HEK293 (cell line): ENCODE data around the gene GPATCH3.

ENCODE experiments used
- CTCF ChIA-PET: fragments of 350-600 bp; formaldehyde crosslinking; extraction: SDS; loops from one replicate; lab custom pipeline; 2021; ENCODE audit warnings: antibody characterized with exemption; lab: Yijun Ruan, JAX
- POLR2A ChIA-PET: fragments of 300-600 bp; formaldehyde crosslinking; extraction: SDS; loops from one replicate; lab custom pipeline; 2020; ENCODE audit warnings: antibody characterized with exemption, inconsistent platforms; lab: Yijun Ruan, JAX
- H3K27ac ChIP-seq: fragments of 200-500 bp; sonication (Bioruptor generic); 2 replicates; pipeline ENCODE4 v1.5.1; 2014; ENCODE audit warnings: low read depth, low read length, control low read depth, inconsistent platforms; ENCODE audit errors: extremely low read depth
- H3K36me3 ChIP-seq, 2 experiments: fragments of 200-500 bp in 1 of 2; sonication (Bioruptor generic) in 1 of 2; 1 replicate in 1 of 2; 2 replicates in 1 of 2; pipeline ENCODE4 v1.5.1; 2014 to 2017; ENCODE audit warnings: inconsistent platforms in 2 of 2, low read length in 2 of 2; ENCODE audit not compliant: control insufficient read depth in 2 of 2, insufficient read depth in 1 of 2
- H3K4me1 ChIP-seq: fragments of 200-500 bp; sonication (Bioruptor generic); 2 replicates; pipeline ENCODE4 v1.5.1; 2014; ENCODE audit warnings: mild to moderate bottlenecking, low read length, inconsistent platforms; ENCODE audit not compliant: control insufficient read depth, insufficient read depth
- H3K4me3 ChIP-seq: 2 replicates; pipeline ENCODE4 v1.5.1; 2011; ENCODE audit warnings: low read depth, mild to moderate bottlenecking, control low read depth, low read length, moderate library complexity
- H3K9me3 ChIP-seq: fragments of 200-500 bp; sonication (Bioruptor generic); 2 replicates; pipeline ENCODE4 v1.5.1; 2014; ENCODE audit warnings: low read depth, low read length, inconsistent platforms; ENCODE audit not compliant: control insufficient read depth, insufficient read depth
- BCL11A ChIP-seq: fragments of 450-650 bp; formaldehyde crosslinking; IDR thresholded peaks from 2 replicates; pipeline ENCODE4 v1.5.1; 2016; ENCODE audit warnings: low read depth, missing biosample characterization, missing genetic modification characterization
- KLF10 ChIP-seq: fragments of 450-650 bp; IDR thresholded peaks from 2 replicates; pipeline ENCODE4 v1.5.1; 2018; ENCODE audit warnings: missing biosample characterization, mild to moderate bottlenecking, missing genetic modification characterization
- ZBTB20 ChIP-seq: fragments of 450-650 bp; formaldehyde crosslinking; IDR thresholded peaks from 2 replicates; pipeline ENCODE4 v1.5.1; 2016; ENCODE audit warnings: missing biosample characterization, missing genetic modification characterization
- ZFHX2 ChIP-seq: fragments of 450-650 bp; formaldehyde crosslinking; conservative IDR thresholded peaks from 2 replicates; pipeline ENCODE4 v1.5.1; 2016; ENCODE audit warnings: missing biosample characterization, missing genetic modification characterization
- ZIC2 ChIP-seq: fragments of 450-650 bp; formaldehyde crosslinking; IDR thresholded peaks from 2 replicates; pipeline ENCODE4 v1.5.1; 2016; ENCODE audit warnings: missing biosample characterization, missing genetic modification characterization
- ZNF175 ChIP-seq: fragments of 450-650 bp; formaldehyde crosslinking; IDR thresholded peaks from 2 replicates; pipeline ENCODE4 v1.5.1; 2016; ENCODE audit warnings: missing biosample characterization, missing genetic modification characterization
- ZNF239 ChIP-seq: fragments of 450-650 bp; formaldehyde crosslinking; IDR thresholded peaks from 2 replicates; pipeline ENCODE4 v1.5.1; 2016; ENCODE audit warnings: missing biosample characterization, missing genetic modification characterization
- ZNF341 ChIP-seq: fragments of 450-650 bp; formaldehyde crosslinking; IDR thresholded peaks from 2 replicates; pipeline ENCODE4; 2016; ENCODE audit warnings: low read depth, missing biosample characterization, missing genetic modification characterization
- ZNF530 ChIP-seq: fragments of 450-650 bp; formaldehyde crosslinking; IDR thresholded peaks from 2 replicates; pipeline ENCODE4 v1.5.1; 2016; ENCODE audit warnings: low read depth, missing biosample characterization, missing genetic modification characterization
- ZNF561 ChIP-seq: fragments of 450-650 bp; IDR thresholded peaks from 2 replicates; pipeline ENCODE4 v1.5.1; 2018; ENCODE audit warnings: missing biosample characterization, missing genetic modification characterization, borderline replicate concordance
- ZNF571 ChIP-seq: fragments of 450-650 bp; formaldehyde crosslinking; IDR thresholded peaks from 2 replicates; pipeline ENCODE4 v1.5.0; 2017; ENCODE audit warnings: missing biosample characterization, missing genetic modification characterization
- ZNF600 ChIP-seq: fragments of 450-650 bp; formaldehyde crosslinking; IDR thresholded peaks from 2 replicates; pipeline ENCODE4 v1.5.1; 2016; ENCODE audit warnings: missing biosample characterization, missing genetic modification characterization
- ZNF621 ChIP-seq: fragments of 450-650 bp; formaldehyde crosslinking; IDR thresholded peaks from 2 replicates; pipeline ENCODE4 v1.5.1; 2017; ENCODE audit warnings: missing biosample characterization, missing genetic modification characterization
- ZNF76 ChIP-seq: fragments of 450-650 bp; formaldehyde crosslinking; IDR thresholded peaks from 2 replicates; pipeline ENCODE4; 2016; ENCODE audit warnings: low read depth, missing biosample characterization, missing genetic modification characterization, borderline replicate concordance
- ZNF777 ChIP-seq: fragments of 450-650 bp; formaldehyde crosslinking; IDR thresholded peaks from 2 replicates; pipeline ENCODE4 v1.5.1; 2017; ENCODE audit warnings: missing biosample characterization, missing genetic modification characterization, borderline replicate concordance
- TF ChIP-seq, protein P1 (sequence below): fragments of 450-650 bp; IDR thresholded peaks from 2 replicates; pipeline ENCODE4 v1.5.1; 2018; ENCODE audit warnings: missing biosample characterization, mild to moderate bottlenecking, missing genetic modification characterization
- TF ChIP-seq, protein P2 (sequence below): sonication (generic); formaldehyde crosslinking; IDR thresholded peaks from 2 replicates; pipeline ENCODE4 v1.8.1; 2022; ENCODE audit warnings: mild to moderate bottlenecking, moderate library complexity, missing genetic modification reagents
- TF ChIP-seq, protein P3 (sequence below): fragments of 450-650 bp; formaldehyde crosslinking; IDR thresholded peaks from 2 replicates; pipeline ENCODE4 v1.5.1; 2017; ENCODE audit warnings: missing biosample characterization, missing genetic modification characterization
- TF ChIP-seq, protein P4 (sequence below): fragments of 450-650 bp; formaldehyde crosslinking; IDR thresholded peaks from 2 replicates; pipeline ENCODE4 v1.5.1; 2016; ENCODE audit warnings: missing biosample characterization, missing genetic modification characterization
- TF ChIP-seq, protein P5 (sequence below): fragments of 450-650 bp; formaldehyde crosslinking; IDR thresholded peaks from 2 replicates; pipeline ENCODE4 v1.5.1; 2016; ENCODE audit warnings: missing biosample characterization, missing genetic modification characterization
- TF ChIP-seq, protein P6 (sequence below): fragments of 450-650 bp; formaldehyde crosslinking; IDR thresholded peaks from 2 replicates; pipeline ENCODE4 v1.5.1; 2017; ENCODE audit warnings: missing biosample characterization, missing genetic modification characterization
- TF ChIP-seq, protein P7 (sequence below): fragments of 450-650 bp; formaldehyde crosslinking; conservative IDR thresholded peaks from 2 replicates; pipeline ENCODE4 v1.5.1; 2016; ENCODE audit warnings: low read depth, missing biosample characterization, missing genetic modification characterization

The GPATCH3 gene

DNA sequence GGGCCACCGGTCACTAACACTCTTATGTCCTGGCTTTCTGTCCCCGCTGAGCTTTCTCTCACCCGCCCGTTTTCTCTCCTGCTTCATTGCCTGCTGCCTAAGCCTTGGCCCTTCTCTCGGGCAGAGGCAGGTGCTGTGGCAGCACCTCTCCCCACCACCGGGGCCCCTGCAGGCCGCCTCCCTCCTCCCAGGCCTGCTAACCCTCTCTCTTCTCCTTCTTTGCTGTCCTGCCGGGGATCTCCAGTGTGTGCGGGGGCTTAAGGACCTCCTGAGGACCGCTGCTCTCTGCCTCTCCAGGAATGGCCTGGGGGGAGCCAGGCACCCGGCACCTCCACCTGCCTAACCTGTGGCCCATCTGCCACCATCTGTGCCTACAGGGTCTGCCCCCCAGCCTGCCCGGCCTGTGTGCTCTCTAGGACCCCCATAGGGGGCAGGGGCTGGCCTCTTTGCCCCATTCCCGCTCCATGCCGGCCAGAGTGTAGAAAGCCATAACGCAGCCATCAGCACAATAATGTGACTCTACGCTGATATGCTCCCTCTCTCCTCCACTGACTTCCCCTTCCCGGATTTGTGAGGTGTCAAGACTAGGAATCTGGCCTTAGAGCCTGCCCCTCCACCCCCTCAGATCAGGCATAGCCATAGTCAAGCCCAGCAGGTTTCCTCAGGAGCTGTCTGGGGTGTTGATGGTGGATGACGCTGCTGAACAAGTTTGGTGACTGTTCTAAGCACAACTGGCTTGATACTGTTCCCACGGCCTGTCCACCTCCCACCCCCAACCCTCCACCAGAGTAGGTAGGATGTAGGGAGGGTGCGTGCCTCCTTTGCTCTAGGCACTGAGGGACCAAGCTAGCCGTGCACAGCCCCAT, 43.4 kb downstream of the GPATCH3 start (continued):
- no peak for TF ChIP-seq ZNF561 (tag by site-specific recombination)
- TF ChIP-seq, protein P1, sequence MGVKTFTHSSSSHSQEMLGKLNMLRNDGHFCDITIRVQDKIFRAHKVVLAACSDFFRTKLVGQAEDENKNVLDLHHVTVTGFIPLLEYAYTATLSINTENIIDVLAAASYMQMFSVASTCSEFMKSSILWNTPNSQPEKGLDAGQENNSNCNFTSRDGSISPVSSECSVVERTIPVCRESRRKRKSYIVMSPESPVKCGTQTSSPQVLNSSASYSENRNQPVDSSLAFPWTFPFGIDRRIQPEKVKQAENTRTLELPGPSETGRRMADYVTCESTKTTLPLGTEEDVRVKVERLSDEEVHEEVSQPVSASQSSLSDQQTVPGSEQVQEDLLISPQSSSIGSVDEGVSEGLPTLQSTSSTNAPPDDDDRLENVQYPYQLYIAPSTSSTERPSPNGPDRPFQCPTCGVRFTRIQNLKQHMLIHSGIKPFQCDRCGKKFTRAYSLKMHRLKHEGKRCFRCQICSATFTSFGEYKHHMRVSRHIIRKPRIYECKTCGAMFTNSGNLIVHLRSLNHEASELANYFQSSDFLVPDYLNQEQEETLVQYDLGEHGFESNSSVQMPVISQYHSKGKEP (tag by site-specific recombination), result no peak
- peak; percentile 61; the same call in 1 of the 2 replicates for TF ChIP-seq ZNF600 (tag by site-specific recombination)
- TF ChIP-seq ZFHX2 (tag by site-specific recombination), result peak; percentile 28; the same call in 1 of the 2 replicates
- peak; percentile 41 for TF ChIP-seq ZIC2 (tag by site-specific recombination)
- TF ChIP-seq ZNF621 (tag by site-specific recombination), result no peak
- TF ChIP-seq, protein P2, sequence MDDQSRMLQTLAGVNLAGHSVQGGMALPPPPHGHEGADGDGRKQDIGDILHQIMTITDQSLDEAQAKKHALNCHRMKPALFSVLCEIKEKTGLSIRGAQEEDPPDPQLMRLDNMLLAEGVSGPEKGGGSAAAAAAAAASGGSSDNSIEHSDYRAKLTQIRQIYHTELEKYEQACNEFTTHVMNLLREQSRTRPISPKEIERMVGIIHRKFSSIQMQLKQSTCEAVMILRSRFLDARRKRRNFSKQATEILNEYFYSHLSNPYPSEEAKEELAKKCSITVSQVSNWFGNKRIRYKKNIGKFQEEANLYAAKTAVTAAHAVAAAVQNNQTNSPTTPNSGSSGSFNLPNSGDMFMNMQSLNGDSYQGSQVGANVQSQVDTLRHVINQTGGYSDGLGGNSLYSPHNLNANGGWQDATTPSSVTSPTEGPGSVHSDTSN (CRISPR knock-in tag), result no peak
- TF ChIP-seq, protein P3, sequence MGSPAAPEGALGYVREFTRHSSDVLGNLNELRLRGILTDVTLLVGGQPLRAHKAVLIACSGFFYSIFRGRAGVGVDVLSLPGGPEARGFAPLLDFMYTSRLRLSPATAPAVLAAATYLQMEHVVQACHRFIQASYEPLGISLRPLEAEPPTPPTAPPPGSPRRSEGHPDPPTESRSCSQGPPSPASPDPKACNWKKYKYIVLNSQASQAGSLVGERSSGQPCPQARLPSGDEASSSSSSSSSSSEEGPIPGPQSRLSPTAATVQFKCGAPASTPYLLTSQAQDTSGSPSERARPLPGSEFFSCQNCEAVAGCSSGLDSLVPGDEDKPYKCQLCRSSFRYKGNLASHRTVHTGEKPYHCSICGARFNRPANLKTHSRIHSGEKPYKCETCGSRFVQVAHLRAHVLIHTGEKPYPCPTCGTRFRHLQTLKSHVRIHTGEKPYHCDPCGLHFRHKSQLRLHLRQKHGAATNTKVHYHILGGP (tag by site-specific recombination), result no peak
- peak; percentile 27; the same call in 1 of the 2 replicates for TF ChIP-seq ZNF341 (tag by site-specific recombination)
- TF ChIP-seq, protein P4, sequence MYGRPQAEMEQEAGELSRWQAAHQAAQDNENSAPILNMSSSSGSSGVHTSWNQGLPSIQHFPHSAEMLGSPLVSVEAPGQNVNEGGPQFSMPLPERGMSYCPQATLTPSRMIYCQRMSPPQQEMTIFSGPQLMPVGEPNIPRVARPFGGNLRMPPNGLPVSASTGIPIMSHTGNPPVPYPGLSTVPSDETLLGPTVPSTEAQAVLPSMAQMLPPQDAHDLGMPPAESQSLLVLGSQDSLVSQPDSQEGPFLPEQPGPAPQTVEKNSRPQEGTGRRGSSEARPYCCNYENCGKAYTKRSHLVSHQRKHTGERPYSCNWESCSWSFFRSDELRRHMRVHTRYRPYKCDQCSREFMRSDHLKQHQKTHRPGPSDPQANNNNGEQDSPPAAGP (tag by site-specific recombination), result no peak

DNA sequence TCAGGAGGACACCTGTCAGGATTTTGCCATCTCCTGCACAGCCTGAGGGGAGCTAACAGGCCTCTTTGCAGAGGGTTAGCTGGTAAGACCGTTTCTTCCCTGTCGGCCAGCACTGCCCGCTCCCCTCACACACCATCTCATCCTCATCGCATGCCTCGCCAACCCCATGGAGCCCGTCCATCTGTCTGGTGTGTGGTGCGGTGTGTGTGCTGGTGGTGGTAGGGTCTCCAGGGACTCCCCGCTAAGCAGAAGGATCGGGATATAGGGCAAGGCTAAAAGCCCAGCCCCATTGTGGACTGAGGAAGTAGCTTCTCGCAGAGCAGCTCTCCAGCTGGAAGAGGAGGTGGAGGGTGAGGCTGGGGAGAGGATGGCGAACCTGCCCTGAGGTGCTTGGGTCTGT, 44.1 kb downstream of the GPATCH3 start:
- Histone ChIP-seq H3K27ac (no peak overlapping the region), H3K4me3 (no peak overlapping the region), H3K36me3 (peaks cover 0 to 53% of the 10 kb centered on the region in 2 experiments; a peak in 1 of 3 replicates), H3K9me3 (no peaks in the 10 kb centered on the region), H3K4me1 (no peaks in the 10 kb centered on the region)
- ChIA-PET POLR2A (interaction anchor here (2.3 kb wide), 1 partner anchor 9 kb away, joined by 9 read pairs; no protein-coding TSS in a partner anchor), CTCF (interaction anchor here (0.8 to 1.6 kb wide), 2 partner anchors 21 to 254 kb away, joined by 3 read pairs; no protein-coding TSS in a partner anchor)
- TF ChIP-seq BCL11A (tag by site-specific recombination) (no peak), ZNF239 (tag by site-specific recombination) (no peak), ZNF175 (no peak), ZNF530 (tag by site-specific recombination) (no peak), ZNF777 (tag by site-specific recombination) (no peak), ZNF76 (tag by site-specific recombination) (no peak), KLF10 (tag by site-specific recombination) (no peak), ZNF571 (tag by site-specific recombination) (no peak), ZBTB20 (tag by site-specific recombination) (no peak), ZNF561 (tag by site-specific recombination) (no peak)
- TF ChIP-seq, protein P1 (tag by site-specific recombination), result no peak
- TF ChIP-seq, protein P5, sequence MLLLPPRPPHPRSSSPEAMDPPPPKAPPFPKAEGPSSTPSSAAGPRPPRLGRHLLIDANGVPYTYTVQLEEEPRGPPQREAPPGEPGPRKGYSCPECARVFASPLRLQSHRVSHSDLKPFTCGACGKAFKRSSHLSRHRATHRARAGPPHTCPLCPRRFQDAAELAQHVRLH, result no peak
- TF ChIP-seq, protein P6, sequence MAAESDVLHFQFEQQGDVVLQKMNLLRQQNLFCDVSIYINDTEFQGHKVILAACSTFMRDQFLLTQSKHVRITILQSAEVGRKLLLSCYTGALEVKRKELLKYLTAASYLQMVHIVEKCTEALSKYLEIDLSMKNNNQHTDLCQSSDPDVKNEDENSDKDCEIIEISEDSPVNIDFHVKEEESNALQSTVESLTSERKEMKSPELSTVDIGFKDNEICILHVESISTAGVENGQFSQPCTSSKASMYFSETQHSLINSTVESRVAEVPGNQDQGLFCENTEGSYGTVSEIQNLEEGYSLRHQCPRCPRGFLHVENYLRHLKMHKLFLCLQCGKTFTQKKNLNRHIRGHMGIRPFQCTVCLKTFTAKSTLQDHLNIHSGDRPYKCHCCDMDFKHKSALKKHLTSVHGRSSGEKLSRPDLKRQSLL (tag by site-specific recombination), result no peak
- TF ChIP-seq, protein P7, sequence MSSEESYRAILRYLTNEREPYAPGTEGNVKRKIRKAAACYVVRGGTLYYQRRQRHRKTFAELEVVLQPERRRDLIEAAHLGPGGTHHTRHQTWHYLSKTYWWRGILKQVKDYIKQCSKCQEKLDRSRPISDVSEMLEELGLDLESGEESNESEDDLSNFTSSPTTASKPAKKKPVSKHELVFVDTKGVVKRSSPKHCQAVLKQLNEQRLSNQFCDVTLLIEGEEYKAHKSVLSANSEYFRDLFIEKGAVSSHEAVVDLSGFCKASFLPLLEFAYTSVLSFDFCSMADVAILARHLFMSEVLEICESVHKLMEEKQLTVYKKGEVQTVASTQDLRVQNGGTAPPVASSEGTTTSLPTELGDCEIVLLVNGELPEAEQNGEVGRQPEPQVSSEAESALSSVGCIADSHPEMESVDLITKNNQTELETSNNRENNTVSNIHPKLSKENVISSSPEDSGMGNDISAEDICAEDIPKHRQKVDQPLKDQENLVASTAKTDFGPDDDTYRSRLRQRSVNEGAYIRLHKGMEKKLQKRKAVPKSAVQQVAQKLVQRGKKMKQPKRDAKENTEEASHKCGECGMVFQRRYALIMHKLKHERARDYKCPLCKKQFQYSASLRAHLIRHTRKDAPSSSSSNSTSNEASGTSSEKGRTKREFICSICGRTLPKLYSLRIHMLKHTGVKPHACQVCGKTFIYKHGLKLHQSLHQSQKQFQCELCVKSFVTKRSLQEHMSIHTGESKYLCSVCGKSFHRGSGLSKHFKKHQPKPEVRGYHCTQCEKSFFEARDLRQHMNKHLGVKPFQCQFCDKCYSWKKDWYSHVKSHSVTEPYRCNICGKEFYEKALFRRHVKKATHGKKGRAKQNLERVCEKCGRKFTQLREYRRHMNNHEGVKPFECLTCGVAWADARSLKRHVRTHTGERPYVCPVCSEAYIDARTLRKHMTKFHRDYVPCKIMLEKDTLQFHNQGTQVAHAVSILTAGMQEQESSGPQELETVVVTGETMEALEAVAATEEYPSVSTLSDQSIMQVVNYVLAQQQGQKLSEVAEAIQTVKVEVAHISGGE (tag by site-specific recombination), result no peak
